ENCODE results near the gene GALNT1.

The GALNT1 gene

DNA sequence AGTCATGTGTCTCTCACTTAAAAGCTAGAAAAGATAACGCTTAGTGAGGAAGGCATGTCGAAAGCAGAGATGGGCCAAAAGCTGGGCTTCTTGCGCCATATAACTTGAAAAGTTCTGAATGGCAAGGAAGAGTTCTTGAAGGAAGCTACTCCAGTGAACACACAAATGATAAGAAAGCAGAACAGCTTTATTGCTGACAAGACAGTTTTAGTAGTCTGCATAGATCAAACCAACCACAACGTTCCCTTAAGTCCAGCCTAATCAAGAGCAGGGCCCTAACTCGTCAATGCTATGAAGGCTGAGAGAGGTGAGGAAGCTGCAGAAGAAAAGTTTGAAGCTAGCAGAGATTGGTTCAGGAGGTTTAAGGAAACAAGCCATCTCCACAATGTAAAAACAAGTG is 55.7 kb downstream of the GALNT1 start:
- Histone ChIP-seq H3K36me3 (ENCODE audit: control insufficient read depth, insufficient read depth, low read length) (no peaks in the 10 kb centered on the region), H3K4me1 (no peaks in the 10 kb centered on the region), H3K79me2 (no peaks in the 10 kb centered on the region)

DNA sequence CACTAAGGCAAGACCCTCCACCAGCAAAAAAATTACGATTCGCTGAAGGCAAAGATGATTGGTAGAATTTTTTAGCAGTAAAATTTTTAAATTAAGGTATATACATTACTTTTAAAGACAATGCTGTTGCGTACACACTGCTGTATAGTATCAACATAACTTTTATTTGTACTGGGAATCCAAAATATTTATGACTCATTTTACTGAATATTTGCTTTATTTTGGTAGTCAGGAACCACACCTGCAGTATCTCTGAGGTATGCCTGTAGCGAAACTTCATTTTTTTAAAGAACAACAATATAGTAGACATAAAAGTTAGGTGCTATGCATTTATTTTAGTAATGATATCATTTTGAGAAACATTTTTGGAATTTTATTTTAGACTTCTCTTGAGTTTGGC is 57.8 kb downstream of the GALNT1 start:
- Histone ChIP-seq H3K27ac (no peak overlapping the region), H3K27me3 (ENCODE audit: control insufficient read depth, insufficient read depth, low read length) (no peaks in the 10 kb centered on the region), H3K79me2 (no peaks in the 10 kb centered on the region), H3K9ac (no peak overlapping the region), H3K9me3 (ENCODE audit: control insufficient read depth, low read length) (no peaks in the 10 kb centered on the region), H2AFZ (no peak overlapping the region), H3K4me2 (ENCODE audit: low read length) (no peak overlapping the region), H3K36me3 (ENCODE audit: control insufficient read depth, insufficient read depth, low read length) (no peaks in the 10 kb centered on the region), H3K4me3 (ENCODE audit: low read depth, low read length) (no peak overlapping the region), H3K4me1 (no peaks in the 10 kb centered on the region)
- TF ChIP-seq, protein P1, sequence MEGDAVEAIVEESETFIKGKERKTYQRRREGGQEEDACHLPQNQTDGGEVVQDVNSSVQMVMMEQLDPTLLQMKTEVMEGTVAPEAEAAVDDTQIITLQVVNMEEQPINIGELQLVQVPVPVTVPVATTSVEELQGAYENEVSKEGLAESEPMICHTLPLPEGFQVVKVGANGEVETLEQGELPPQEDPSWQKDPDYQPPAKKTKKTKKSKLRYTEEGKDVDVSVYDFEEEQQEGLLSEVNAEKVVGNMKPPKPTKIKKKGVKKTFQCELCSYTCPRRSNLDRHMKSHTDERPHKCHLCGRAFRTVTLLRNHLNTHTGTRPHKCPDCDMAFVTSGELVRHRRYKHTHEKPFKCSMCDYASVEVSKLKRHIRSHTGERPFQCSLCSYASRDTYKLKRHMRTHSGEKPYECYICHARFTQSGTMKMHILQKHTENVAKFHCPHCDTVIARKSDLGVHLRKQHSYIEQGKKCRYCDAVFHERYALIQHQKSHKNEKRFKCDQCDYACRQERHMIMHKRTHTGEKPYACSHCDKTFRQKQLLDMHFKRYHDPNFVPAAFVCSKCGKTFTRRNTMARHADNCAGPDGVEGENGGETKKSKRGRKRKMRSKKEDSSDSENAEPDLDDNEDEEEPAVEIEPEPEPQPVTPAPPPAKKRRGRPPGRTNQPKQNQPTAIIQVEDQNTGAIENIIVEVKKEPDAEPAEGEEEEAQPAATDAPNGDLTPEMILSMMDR (IDR thresholded peaks at IDR 0.05) = no peak

More for the DNA sequence above, 55.7 kb downstream of the GALNT1 start:
- Histone ChIP-seq H3K9me3 (ENCODE audit: control insufficient read depth, low read length) (no peaks in the 10 kb centered on the region), H3K4me2 (ENCODE audit: low read length) (no peak overlapping the region), H2AFZ (no peak overlapping the region), H3K4me3 (ENCODE audit: low read depth, low read length) (no peak overlapping the region), H3K27ac (no peak overlapping the region), H3K27me3 (ENCODE audit: control insufficient read depth, insufficient read depth, low read length) (no peaks in the 10 kb centered on the region), H3K9ac (no peak overlapping the region)
- TF ChIP-seq, protein P1 (IDR thresholded peaks at IDR 0.05) = no peak

DNA sequence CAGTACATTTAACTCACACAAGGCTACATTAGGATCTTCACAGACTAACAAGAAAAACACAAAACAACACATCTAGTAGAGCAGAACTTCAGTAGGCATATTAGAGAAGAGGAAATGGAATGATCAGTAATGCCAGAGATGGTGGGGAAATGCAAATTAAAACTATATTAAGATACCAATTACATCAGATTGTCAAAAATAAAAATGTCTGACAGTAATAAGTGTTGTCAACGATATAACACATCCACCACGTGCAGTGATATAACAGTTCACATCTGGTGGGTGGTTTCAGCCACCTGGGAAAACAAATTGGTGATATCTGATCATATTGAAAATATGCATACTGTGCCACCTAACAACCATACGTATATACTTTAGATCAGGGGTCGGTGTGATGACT is 59.9 kb downstream of the GALNT1 start:
- H3K36me3 ChIP-seq (ENCODE audit: control insufficient read depth, insufficient read depth, low read length) = no peaks in the 10 kb centered on the region
- no peak overlapping the region for H3K9ac ChIP-seq
- no peaks in the 10 kb centered on the region for H3K79me2 ChIP-seq
- no peaks in the 10 kb centered on the region for H3K4me1 ChIP-seq
- TF ChIP-seq, protein P1 (IDR thresholded peaks at IDR 0.05) = no peak
- no peak overlapping the region for H3K4me2 ChIP-seq (ENCODE audit: low read length)
- no peaks in the 10 kb centered on the region for H3K27me3 ChIP-seq (ENCODE audit: control insufficient read depth, insufficient read depth, low read length)
- no peak overlapping the region for H3K27ac ChIP-seq
- no peaks in the 10 kb centered on the region for H3K9me3 ChIP-seq (ENCODE audit: control insufficient read depth, low read length)
- no peak overlapping the region for H3K4me3 ChIP-seq (ENCODE audit: low read depth, low read length)
- H2AFZ ChIP-seq = no peak overlapping the region

DNA sequence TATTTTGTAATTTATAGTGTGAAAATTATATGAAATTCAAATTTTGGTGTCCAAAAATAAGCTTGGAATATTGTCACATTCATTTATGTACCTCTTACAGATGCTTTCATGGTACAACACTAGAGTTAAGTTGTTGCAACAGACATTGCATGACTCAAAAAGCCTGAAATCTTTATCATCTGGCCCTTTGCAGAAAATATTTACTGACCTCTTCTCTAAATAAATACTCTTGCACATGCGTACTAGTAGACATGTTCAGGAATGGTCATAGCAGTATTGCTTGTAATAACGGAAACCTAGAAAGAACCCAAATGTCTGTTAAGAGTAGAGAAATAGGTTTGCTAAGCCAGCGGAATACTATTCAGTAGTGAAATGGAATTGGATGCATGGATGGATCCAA is 60.4 kb downstream of the GALNT1 start:
- H3K4me1 ChIP-seq = no peaks in the 10 kb centered on the region
- H3K27ac ChIP-seq = no peak overlapping the region
- H3K4me2 ChIP-seq (ENCODE audit: low read length) = no peak overlapping the region
- TF ChIP-seq, protein P1 (IDR thresholded peaks at IDR 0.05) = no peak
- no peak overlapping the region for H3K4me3 ChIP-seq (ENCODE audit: low read depth, low read length)
- H3K9ac ChIP-seq = no peak overlapping the region
- no peak overlapping the region for H2AFZ ChIP-seq
- H3K79me2 ChIP-seq = no peaks in the 10 kb centered on the region
- no peaks in the 10 kb centered on the region for H3K9me3 ChIP-seq (ENCODE audit: control insufficient read depth, low read length)
- no peaks in the 10 kb centered on the region for H3K27me3 ChIP-seq (ENCODE audit: control insufficient read depth, insufficient read depth, low read length)
- no peaks in the 10 kb centered on the region for H3K36me3 ChIP-seq (ENCODE audit: control insufficient read depth, insufficient read depth, low read length)

DNA sequence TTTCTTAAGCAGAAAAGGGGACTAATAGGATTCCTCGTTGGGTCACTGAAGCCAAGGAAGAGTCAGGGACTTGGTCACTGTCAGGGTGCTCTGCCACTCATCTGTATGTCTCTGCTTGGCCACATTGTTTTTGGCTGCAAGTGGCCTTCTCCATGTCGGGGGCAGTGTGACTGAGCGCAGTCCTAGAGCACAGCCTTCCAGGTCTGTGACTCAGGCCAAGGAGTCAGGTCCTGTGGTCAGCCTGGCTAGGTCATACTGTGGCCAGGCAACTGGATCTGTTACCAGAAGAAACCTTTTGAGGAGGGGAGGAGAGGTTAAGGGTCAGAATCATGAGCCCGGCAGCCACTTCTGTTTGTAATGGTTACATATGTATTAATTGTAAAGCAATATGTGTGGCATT is 61.3 kb downstream of the GALNT1 start:
- H3K79me2 ChIP-seq = no peaks in the 10 kb centered on the region
- no peak overlapping the region for H3K4me3 ChIP-seq (ENCODE audit: low read depth, low read length)
- H3K9me3 ChIP-seq (ENCODE audit: control insufficient read depth, low read length) = no peaks in the 10 kb centered on the region

More for the DNA sequence above, 61.3 kb downstream of the GALNT1 start:
- Histone ChIP-seq H3K9ac (no peak overlapping the region), H3K4me2 (ENCODE audit: low read length) (no peak overlapping the region), H3K27ac (no peak overlapping the region), H3K4me1 (no peaks in the 10 kb centered on the region), H2AFZ (no peak overlapping the region), H3K36me3 (ENCODE audit: control insufficient read depth, insufficient read depth, low read length) (no peaks in the 10 kb centered on the region), H3K27me3 (ENCODE audit: control insufficient read depth, insufficient read depth, low read length) (no peaks in the 10 kb centered on the region)
- TF ChIP-seq, protein P1 (IDR thresholded peaks at IDR 0.05) = no peak

Data from parathyroid adenoma (tissue), 2 donors.